ENCODE measurements around the gene RPH3AL. TPM values are rescaled to one million over a fixed set of nuclear protein-coding genes. Genes with fewer than 3 reads are reported as not detected.

The RPH3AL gene
- total RNA-seq, 2 experiments from 2014 or later = 2.4 to 2.8 TPM

- Mint-ChIP-seq H3K4me1 (ENCODE audit: low read depth) (no peaks in the 10 kb centered on the region), H3K27me3 (no peaks in the 10 kb centered on the region), H3K27ac (no peak overlapping the region), H3K36me3 (ENCODE audit: low read depth) (peaks cover 15% of the 10 kb centered on the region), H3K4me3 (no peak overlapping the region), H3K9me3 (no peaks in the 10 kb centered on the region)
- ChIA-PET CTCF (no interaction called here), POLR2A (no interaction called here)
- H3K27ac ChIP-seq (ENCODE audit: low read depth in 1 of 2, low read length in 2 of 2) = no peak overlapping the region
- H3K9me3 ChIP-seq (ENCODE audit: control insufficient read depth in 1 of 2, insufficient read depth in 1 of 2, low read length in 2 of 2) = peaks cover 0 to 8% of the 10 kb centered on the region in 2 experiments
- H3K4me1 ChIP-seq (ENCODE audit: insufficient read depth, low read length) = no peaks in the 10 kb centered on the region
- intact Hi-C loops (cut with DNase I, micrococcal nuclease) = no loop called here
- H3K27me3 ChIP-seq (ENCODE audit: control insufficient read depth in 1 of 2, insufficient read depth in 2 of 2, low read length in 2 of 2) = no peaks in the 10 kb centered on the region
- H3K4me3 ChIP-seq (ENCODE audit: low read length) = no peak overlapping the region
- DNase-seq (no peak), ATAC-seq (ENCODE audit: poor library complexity) (no peak)
- no peak for TF ChIP-seq CTCF (IDR thresholded peaks at IDR 0.05)
- no peaks in the 10 kb centered on the region for H3K36me3 ChIP-seq (ENCODE audit: insufficient read depth, low read length)
Measured at GRCh38 chr17:263773-264172, 88.8 kb downstream of the RPH3AL start.

- H3K27me3 Mint-ChIP-seq = no peaks in the 10 kb centered on the region
Measured at GRCh38 chr17:263271-263670, 89.3 kb downstream of the RPH3AL start.

GRCh38 chr17:261635-262034 is 91.0 kb downstream of the RPH3AL start:
- intact Hi-C loops (cut with DNase I, micrococcal nuclease) = no loop called here
- no peak overlapping the region for H3K27ac Mint-ChIP-seq
- Histone ChIP-seq H3K9me3 (ENCODE audit: control insufficient read depth in 1 of 2, insufficient read depth in 1 of 2, low read length in 2 of 2) (peaks cover 0 to 8% of the 10 kb centered on the region in 2 experiments), H3K4me3 (ENCODE audit: low read length) (no peak overlapping the region), H3K36me3 (ENCODE audit: insufficient read depth, low read length) (no peaks in the 10 kb centered on the region), H3K27ac (ENCODE audit: low read depth in 1 of 2, low read length in 2 of 2) (no peak overlapping the region), H3K4me1 (ENCODE audit: insufficient read depth, low read length) (no peaks in the 10 kb centered on the region), H3K27me3 (ENCODE audit: control insufficient read depth in 1 of 2, insufficient read depth in 2 of 2, low read length in 2 of 2) (no peaks in the 10 kb centered on the region)
- CTCF ChIA-PET = no interaction called here
- H3K27me3 Mint-ChIP-seq = no peaks in the 10 kb centered on the region
- no peak for TF ChIP-seq CTCF (IDR thresholded peaks at IDR 0.05)
- no peak overlapping the region for H3K4me3 Mint-ChIP-seq
- H3K36me3 Mint-ChIP-seq (ENCODE audit: low read depth) = peaks cover 11% of the 10 kb centered on the region
- ATAC-seq (ENCODE audit: poor library complexity) (no peak), DNase-seq (no peak)
- H3K4me1 Mint-ChIP-seq (ENCODE audit: low read depth) = no peaks in the 10 kb centered on the region
- POLR2A ChIA-PET = no interaction called here
- H3K9me3 Mint-ChIP-seq = no peaks in the 10 kb centered on the region

More at GRCh38 chr17:263271-263670, 89.3 kb downstream of the RPH3AL start:
- Mint-ChIP-seq H3K36me3 (ENCODE audit: low read depth) (peaks cover 15% of the 10 kb centered on the region), H3K4me1 (ENCODE audit: low read depth) (no peaks in the 10 kb centered on the region), H3K27ac (no peak overlapping the region), H3K4me3 (no peak overlapping the region), H3K9me3 (no peaks in the 10 kb centered on the region)
- Histone ChIP-seq H3K4me3 (ENCODE audit: low read length) (no peak overlapping the region), H3K27ac (ENCODE audit: low read depth in 1 of 2, low read length in 2 of 2) (no peak overlapping the region), H3K36me3 (ENCODE audit: insufficient read depth, low read length) (no peaks in the 10 kb centered on the region), H3K27me3 (ENCODE audit: control insufficient read depth in 1 of 2, insufficient read depth in 2 of 2, low read length in 2 of 2) (no peaks in the 10 kb centered on the region), H3K9me3 (ENCODE audit: control insufficient read depth in 1 of 2, insufficient read depth in 1 of 2, low read length in 2 of 2) (peaks cover 0 to 8% of the 10 kb centered on the region in 2 experiments), H3K4me1 (ENCODE audit: insufficient read depth, low read length) (no peaks in the 10 kb centered on the region)
- no peak for TF ChIP-seq CTCF (IDR thresholded peaks at IDR 0.05)
- POLR2A ChIA-PET = no interaction called here
- intact Hi-C loops (cut with DNase I, micrococcal nuclease) = no loop called here
- ATAC-seq (ENCODE audit: poor library complexity) (no peak), DNase-seq (no peak)
- CTCF ChIA-PET = no interaction called here
